ENCODE results near the gene HDLBP.
"Not testable (repeated sequence)": the region's sequence is repeated elsewhere in the genome, so short reads cannot be mapped to it uniquely, and the experiment has no call there.

HDLBP gene

DNA sequence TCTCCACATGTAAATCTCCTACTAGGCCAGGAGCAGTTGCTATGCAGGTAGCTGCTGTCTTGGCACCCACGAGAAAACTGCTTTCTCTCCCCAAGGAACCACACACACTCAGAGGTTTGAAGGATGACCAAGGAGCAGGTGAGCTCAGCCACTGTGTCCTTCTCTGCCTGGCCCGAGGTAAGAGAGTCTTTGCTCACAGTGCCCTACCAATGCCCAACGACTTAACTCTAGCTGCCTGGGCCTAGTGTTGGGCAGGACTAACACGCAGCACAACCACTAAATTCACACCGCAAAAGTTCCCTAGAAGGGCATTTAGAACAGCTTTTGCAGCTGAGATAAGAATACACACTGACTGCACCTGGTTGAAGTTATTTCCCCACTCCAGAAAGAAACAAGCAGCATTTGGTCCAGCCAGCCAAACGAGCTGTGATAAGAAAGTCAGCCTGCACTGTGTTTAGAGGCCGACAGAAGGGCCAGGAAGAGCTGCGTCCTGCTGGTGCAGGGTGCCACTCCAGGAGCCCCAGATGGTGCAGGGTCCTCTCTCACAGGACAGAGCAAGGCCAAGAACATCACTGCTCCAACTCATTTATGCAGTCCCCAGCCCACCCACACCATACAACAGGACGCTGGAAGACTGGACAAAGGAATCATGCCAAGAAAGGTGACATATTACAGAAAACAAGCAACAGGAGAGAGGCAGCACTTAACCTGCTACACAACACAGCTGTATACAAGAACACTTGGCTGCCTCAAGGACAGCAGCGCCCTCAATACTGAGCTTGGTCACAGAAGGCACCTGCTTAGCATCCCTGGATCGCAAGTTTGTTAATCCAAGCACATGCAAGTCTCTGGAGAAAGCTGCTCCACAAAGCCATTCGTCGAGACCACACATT, 12.5 kb downstream of the HDLBP start:
- DNase-seq (ENCODE audit: low read depth), result no peak

DNA sequence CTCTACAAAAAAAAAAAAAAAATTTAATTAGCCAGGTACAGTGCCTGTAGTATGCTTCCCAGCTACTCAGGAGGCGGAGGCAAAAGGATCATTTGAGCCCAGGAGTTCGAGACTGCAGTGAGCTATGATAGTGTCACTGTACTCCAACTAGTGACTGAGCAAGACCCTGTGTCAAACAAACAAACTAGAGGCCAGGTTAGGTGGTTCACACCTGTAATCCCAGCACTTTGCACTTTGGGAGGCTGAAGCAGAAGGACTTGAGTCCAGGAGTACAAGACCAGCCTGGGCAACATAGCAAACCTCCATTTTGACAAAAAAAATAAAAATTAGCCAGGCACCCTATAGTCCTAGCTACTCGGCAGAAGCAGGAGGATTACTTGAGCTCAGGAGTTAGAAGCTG, 13.4 kb downstream of the HDLBP start:
- DNase-seq (ENCODE audit: low read depth), result no peak

DNA sequence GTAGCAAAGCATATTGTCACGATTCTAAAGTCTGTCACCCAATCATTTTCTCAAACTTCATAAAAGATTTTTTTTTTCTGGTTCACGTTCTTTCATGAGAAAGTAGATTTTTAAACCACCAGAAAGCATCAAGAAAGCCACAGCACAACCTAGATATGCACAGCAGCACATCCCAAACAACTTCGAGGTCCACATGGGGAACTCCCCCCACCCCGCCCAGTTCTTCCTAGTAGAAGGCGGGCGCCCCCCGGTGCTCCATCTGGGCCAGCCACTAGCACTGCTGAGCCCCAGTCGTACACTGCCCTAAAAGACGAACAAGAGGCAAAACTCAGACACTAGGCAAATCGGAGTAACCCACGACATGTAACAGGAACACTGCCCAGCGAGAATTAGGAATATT, 15.5 kb downstream of the HDLBP start:
- no peak for DNase-seq (ENCODE audit: low read depth)

DNA sequence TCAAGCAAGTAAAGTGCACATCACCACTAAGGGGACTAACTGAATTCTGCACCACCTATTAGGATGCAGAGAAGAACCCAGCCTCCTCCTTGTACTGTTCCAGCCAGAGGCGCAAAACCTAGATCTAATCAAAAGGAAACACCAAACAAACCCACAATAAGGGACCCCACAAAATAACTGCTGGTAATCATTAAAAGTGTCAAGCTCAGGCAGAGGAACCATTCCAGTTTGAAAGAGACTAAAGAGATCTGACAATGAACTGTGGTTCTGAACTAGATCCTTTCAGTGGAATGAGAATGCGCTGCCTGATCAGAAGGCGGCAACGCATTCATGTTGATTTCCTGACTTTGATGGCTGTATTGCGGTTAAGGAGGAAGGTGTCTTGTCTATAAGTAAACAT, 16.8 kb downstream of the HDLBP start:
- DNase-seq (ENCODE audit: low read depth), result no peak

DNA sequence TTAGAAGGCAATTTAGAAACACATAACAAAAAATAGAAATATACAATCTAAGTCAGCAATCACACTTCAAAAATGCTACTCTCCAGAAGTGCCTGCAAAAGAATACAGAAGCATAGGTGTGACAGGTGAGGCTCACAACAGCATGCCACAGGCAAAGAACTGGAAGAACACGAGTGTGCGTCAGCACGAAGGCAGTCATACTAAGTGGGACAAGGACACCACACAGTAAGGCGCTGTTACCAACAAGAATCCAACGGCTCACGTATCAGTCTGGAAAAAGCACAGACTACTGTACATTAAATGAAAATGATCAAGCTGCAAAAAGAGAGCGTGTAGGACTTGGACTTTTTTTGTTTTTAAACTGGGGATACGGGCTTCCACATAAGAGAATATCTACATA, 18.7 kb downstream of the HDLBP start:
- DNase-seq (ENCODE audit: low read depth), result no peak

DNA sequence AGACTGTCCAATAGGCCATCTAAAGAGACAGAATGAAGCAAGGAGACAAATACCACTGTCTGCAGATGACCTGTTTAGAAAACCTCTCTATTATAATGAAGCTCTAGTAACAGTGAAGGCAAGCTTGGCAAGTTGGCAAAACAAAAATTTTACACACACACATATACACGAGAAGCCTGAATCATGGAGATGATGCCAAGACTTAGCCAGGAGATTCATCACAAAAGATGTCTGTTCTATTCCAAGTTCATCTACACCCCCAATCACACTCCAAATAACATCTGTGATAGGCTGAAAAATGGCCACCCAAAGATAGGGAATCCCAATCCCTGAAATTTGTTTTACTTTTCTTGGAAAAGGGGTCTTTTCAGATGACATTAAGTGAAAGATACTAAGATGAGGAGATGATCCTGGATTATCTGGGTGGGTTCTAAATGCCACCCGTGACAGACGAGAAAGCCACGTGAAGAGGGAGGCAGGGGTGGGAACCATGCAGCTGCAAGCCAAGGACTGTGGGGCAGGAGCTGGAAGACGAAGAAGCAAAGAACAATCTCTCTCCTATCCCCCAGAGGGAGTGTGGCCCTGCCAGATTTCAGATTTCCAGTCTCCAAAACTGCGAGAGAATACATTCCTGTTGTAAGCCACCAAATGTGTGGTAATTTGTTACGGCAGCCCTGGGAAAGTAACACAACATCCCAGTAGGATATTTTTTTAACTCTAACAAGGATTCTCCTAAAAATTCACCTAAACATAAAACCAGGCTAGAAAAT, 20.0 kb downstream of the HDLBP start:
- DNase-seq (ENCODE audit: low read depth), result no peak

DNA sequence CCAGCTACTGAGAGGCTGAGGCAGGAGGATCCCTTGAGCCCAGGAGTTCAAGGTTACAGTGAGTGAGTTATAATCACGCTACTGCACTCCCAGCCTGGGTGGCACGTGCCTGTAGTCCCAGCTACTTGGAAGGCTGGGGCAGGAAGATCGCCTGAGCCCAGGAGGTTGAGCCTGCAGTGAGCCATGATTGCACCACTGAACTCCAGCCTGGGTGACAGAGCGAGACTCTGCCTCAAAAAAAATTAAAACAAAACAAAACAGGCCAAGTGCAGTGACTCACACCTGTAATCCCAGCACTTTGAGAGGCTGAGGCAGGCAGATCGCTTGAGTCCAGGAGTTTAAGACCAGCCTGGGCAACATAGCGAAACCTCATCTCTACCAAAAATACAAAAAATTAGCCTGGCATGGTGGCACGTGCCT, 22.1 kb downstream of the HDLBP start:
- DNase-seq (ENCODE audit: low read depth), result not testable (repeated sequence)

DNA sequence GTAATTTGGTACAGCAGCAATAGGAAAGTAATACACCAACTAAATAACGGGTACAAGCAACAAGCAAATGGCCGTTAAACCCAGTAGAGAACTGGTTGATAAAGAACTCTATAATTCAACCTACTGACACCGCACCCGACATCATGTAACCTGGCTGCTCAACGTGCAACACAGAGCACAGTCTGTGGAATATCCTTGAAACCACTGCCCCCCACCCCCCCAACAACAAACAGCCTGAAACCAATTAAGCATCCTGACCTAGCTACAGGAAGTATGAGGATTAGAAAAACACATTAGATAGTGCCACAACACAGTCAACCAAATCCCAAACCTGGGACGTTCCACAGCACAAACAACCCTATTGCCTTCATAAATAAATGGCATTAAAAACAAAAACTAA, 23.5 kb downstream of the HDLBP start:
- DNase-seq (ENCODE audit: low read depth), result no peak

DNA sequence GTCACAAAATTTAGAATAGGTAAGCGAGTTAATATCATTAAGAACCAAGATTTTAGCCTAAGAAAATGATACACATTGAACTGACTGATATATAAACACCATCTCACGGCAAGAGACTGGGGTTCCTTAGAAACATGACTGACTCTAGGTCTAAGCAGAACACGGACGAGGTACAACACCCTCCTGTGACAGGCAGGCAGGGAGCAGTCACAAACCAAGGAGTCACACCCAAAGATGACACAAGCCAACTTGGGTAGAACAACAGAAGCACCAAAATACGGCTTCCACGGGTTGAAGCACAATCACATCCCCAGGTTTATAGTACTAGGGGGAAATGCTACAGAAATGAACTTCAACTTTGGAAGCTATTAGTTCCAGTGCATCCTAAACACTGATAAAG, 24.3 kb downstream of the HDLBP start:
- no peak for DNase-seq (ENCODE audit: low read depth)

DNA sequence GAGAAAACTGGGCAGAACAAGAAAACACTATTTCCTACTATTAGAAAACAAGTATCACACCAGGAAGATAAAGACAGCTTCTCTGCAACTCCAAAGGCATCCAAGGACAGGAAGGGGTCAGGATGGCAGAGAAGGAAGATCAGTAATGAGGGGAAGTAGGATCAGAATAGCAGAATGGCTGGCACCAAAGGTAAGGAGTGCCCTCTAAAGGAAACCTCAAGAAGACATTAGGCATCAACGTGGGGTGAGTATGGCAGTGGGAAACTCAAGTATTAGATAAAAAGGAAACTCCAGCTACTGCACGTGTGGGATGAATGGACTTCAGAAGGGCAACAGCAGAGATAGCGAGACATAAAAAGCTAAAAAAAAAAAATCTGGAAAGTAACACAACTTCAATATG, 25.9 kb downstream of the HDLBP start:
- DNase-seq (ENCODE audit: low read depth), result no peak

DNA sequence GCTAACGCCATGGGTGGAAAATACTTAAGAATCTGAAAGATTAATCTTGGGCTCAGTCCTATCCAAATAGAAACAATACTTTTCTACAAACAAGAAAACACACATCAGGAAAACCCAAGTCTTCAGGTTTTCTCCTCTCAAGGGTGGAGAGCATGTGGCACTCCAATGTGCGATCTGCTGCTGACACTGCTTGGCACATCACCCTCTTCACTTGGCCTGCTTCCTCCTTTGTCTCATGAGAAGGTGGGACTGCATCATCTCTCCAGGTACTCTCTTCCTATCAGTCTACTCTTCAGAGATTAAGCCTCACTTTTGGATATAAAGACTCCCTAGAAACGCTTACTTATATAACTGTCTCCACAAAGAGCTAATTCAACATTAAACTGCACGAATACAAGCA, 26.4 kb downstream of the HDLBP start:
- no peak for DNase-seq (ENCODE audit: low read depth)

DNA sequence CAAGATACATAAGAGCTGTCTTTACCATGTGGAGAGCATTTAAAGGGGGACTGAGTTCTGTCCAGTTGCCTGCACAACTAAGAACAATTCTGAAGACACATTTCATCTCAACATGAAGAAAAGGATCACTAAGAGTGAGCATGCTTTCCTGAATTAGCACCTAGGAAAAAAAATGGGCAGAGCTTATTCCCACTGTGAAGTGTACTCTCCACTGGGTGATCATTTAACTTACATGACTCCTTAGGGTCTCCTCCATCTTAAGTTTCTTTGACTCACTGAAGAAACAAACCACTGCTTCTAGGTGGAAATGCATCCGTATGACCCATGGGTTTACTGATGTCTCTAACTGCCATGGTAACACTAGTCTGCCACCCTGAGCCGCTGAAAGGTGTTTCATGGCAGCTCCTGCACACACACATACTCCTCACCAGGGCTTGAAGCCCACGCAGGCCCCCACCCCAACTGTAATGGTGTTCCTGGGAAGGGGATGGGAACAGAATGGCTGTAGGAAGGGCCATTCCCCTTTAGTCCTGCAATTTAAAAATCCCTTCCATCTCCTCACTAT, 27.1 kb downstream of the HDLBP start:
- DNase-seq (ENCODE audit: low read depth), result no peak

DNA sequence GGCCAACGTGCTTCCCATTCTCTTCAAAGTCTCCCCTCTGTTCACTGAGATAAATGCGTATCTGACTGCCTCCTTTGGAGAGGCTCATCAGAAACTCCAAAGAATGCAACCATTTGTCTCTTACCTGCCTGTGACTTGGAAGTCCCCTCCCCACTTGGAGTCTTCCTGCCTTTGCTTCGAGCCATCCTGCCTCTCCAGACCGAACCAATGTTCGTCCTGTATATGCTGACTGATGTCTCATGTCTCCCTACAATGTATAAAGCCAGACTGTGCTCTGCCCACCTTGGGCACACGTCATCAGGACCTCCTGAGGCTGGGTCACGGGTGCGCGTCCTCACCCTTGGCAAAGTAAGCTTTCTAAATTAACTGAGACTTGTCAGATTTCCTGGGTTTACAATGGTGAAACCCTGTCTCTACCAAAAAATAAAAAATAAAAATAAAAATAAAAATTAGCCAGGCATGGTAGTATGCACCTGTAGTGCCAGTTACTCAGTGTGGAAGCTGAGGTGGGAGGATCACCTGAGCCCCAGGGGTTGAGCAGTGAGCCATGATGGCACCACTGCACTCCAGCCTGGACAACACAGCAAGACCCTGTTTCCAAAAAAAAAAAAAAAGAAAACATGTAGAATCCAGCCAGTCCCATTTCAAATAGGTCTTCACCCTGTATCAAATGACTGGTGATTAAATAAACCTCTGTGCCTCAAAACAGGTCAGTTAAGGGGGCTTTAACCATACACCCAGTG, 29.0 kb downstream of the HDLBP start:
- DNase-seq (ENCODE audit: low read depth), result no peak

DNA sequence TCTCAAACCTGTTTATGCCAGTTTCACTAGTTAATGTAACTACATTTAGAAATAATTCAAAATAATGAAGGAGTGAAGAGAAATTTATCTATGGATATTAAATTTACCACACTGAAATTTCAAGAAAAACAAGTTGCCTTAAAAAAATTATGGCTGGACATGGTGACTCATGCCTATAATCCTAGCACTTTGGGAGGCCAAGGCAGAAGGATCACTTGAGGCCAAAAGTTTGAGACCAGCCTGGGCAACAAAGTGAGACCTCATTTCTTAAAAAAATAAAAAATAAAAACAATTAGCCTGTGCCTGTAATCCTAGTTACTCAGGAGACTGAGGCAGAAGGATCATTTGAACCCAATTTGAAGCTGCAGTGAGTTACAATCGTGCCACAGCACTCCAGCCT, 29.9 kb downstream of the HDLBP start:
- no peak for DNase-seq (ENCODE audit: low read depth)

DNA sequence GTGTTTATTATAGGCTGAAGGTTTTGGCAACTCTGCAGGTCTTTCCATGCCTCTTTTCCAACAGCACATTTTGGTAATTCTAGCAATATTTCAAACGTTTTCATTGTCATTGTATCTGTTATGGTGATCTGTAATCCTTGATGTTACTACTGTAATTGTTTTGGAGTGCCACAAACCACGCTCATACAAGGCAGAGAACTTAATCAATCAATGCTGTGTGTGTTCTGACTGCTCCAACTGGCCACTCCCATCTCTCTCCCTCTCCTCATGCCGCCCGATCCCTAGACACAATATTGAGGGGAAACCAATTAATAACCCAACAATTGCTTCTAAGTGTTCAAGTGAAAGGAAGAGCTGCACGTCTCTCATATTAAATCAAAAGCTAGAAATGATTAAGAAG, 32.9 kb downstream of the HDLBP start:
- no peak for DNase-seq (ENCODE audit: low read depth)

DNA sequence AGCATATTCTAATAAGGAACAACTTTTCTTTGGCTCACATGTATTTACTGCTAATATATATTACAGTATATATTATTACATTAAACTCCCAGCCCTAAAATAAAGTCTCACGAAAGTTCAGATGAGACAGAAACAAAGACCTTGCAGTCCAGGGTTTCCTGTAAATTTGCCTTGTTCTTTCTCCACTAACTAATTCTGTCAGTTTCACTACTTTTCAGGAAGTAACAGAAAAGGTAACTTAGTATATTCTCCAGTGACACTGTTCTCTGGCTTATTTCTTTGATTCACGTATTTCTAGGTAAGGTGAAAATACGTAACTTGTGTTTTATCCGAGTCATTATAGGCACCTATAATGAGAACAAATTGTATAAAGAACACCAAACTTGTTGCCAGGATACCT, 35.2 kb downstream of the HDLBP start:
- DNase-seq (ENCODE audit: low read depth), result no peak

DNA sequence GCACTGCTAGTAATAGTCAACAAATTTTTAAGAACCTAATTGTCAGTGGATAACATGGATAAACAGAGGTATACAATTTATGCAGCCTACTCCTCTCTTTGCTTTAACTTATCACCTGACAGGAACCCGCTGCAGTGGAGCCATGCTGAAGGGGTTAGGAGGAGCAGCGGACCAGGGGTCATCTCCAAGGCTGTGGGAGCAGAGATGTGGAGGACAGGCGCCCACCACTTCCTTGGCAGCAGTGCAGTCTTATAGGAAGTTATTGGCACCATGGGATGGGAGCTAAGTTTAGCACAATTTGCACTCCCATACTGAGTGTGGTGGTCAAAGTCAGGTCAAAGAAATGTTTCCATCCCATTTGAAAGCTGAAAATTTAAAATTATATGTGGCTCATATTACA, 35.6 kb downstream of the HDLBP start:
- DNase-seq (ENCODE audit: low read depth), result no peak

DNA sequence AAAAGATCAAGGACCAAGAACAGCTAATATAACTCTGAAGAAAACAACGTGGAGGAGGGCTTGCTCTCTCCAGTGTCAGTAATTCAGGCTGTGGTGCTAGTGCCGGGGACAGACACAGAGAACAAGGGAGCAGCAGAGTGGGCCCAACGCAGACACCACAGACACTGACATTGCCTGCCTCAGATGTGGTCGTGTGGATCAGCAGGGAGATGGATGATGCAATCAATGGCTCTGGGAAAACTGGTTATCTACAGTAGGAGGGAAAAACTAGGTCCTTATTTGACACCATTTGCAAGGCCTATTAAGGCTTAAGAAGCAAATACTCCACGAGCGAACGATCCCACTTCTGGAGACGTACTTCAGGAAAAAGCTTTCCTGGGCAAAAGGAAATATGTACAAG, 36.1 kb downstream of the HDLBP start:
- no peak for DNase-seq (ENCODE audit: low read depth)

DNA sequence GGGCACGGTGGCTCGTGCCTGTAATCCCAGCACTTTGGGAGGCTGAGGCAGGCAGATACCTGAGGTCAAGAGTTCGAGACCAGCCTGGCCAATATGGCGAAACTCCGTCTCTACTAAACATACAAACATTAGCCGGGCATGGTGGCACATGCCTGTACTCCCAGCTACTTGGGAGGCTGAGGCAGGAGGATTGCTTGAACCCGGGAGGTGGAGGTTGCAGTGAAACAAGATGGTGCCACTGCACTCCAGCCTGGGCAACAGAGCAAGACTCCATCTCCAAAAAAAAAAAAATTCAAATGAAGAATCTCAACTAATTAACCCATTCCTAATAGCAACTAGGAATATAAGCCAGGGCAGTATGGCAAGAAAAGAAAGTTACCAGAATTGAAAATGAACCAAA, 37.2 kb downstream of the HDLBP start:
- DNase-seq (ENCODE audit: low read depth), result not testable (repeated sequence)

DNA sequence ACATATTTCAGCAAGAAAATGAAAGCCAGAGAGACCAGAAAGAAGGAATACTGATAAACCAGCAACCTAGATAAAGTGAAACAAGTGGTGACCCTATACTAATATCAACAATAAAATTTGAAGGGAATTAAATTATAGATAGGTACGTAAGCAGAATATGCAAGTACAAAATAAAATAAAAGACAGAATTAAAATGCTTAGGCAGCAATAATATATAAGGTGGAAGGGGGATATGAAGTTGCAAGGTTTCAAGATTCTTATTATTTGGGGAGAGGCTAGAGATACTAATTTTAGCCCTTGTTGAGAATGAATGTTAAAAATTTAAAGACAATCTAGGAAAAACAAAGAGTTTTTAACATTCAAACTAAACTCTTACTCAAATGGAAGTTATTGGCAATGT, 39.6 kb downstream of the HDLBP start:
- no peak for DNase-seq (ENCODE audit: low read depth)

DNA sequence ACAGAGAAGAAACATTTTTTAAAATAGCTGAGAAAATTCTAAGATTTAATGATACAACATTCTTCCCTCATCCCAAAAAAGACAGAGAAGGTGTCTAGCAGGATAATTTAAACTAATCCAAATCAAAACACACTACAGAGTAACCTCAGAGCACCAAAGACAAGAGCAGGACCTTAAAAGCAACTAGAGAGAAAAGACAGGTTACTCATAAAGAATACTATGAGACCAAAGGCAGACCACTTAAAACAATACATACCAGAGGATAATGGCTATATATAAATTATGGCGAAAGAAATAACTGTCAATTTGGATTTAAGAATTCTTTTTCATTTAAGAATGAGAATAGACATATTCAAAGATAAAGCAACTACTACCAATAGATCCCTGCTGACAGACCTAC, 40.0 kb downstream of the HDLBP start:
- DNase-seq (ENCODE audit: low read depth), result no peak

DNA sequence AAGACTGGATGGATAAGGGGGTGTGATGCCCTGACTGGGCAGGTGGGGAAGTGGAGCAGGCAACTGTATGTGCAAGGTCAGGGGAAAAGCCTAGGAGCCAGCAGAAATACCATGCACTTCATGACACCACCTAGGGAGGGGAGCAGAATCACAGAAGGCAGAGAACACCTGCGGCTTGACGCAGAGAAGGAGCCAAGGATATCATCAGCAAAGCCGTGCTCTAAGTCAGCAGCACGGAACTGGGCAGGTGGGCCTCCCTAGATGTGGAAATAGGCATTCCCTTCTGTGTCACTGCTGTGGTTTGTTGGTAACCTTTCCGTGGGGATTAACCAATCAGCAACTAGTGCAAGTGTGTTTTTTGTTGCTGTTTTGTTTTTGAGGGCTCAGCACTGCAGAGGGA, 41.3 kb downstream of the HDLBP start:
- DNase-seq (ENCODE audit: low read depth), result no peak
